HepG2 (cell line): ENCODE measurements around the gene FGD2. TPM values are rescaled to one million over a fixed set of nuclear protein-coding genes. Genes with fewer than 3 reads are reported as not detected.

Experiments used
- ATAC-seq: fragments of 200-7000 bp; cut with Tn5 transposase; 3 replicates; pipeline ENCODE4 v1.9.1; 2020; ENCODE audit warnings: mild to moderate bottlenecking, moderate library complexity
- BruUV-seq: library from RNA; stranded (reverse); fragments of 400-500 nt; replicated peaks from 2 replicates; lab custom pipeline; 2021; lab: Mats Ljungman, UMichigan
- CTCF ChIA-PET: fragments of 300-600 bp; formaldehyde crosslinking; extraction: SDS; loops from one replicate; lab custom pipeline; 2021; ENCODE audit warnings: low total read pairs, inconsistent platforms, low intra/inter-chr PET ratio; lab: Yijun Ruan, JAX
- POLR2A ChIA-PET: fragments of 350-600 bp; sonication (Branson Sonifier 250); formaldehyde crosslinking; loops from one replicate; lab custom pipeline; 2020; ENCODE audit warnings: antibody characterized with exemption, inconsistent platforms; lab: Yijun Ruan, JAX
- DNase-seq: peaks from one replicate; pipeline ENCODE4 v3.0.0-alpha.2; 2015; ENCODE audit warnings: low spot score
- FAIRE-seq: peaks from 3 replicates; lab custom pipeline; 2011; peaks lifted over from hg19 to GRCh38; lab: Jason Lieb, UNC
- H2AFZ ChIP-seq: one replicate; pipeline ENCODE4 v1.6.1; 2011; ENCODE audit warnings: low read length, inconsistent platforms
- H3K27ac ChIP-seq: fragments of 300-600 bp; 3 replicates; pipeline ENCODE4 v1.8.0; 2011; ENCODE audit warnings: mixed run types, mild to moderate bottlenecking, mixed read lengths, low read length, inconsistent platforms; ENCODE audit not compliant: insufficient read depth; ENCODE audit errors: extremely low read length
- H3K27me3 ChIP-seq, 2 experiments: fragments of 200-600 bp in 1 of 2; 2 replicates in 1 of 2; 3 replicates in 1 of 2; pipeline versions ENCODE4 v1.6.0 to v1.8.0; 2011; ENCODE audit warnings: low read length in 2 of 2, mild to moderate bottlenecking in 2 of 2, moderate library complexity in 2 of 2, inconsistent platforms in 1 of 2; ENCODE audit not compliant: insufficient read depth in 2 of 2, control insufficient read depth in 1 of 2
- H3K36me3 ChIP-seq, 2 experiments: fragments of 200-600 bp in 1 of 2; replicated peaks in 1 of 2; 2 replicates in 1 of 2; 3 replicates in 1 of 2; pipeline versions ENCODE4 v1.5.1 to v1.8.0; 2011; ENCODE audit warnings: low read length in 2 of 2, inconsistent platforms in 1 of 2; ENCODE audit not compliant: insufficient read depth in 2 of 2, control insufficient read depth in 1 of 2
- H3K4me1 ChIP-seq: 2 replicates; pipeline ENCODE4 v1.5.1; 2012; ENCODE audit warnings: low read length, inconsistent platforms; ENCODE audit not compliant: insufficient read depth
- H3K4me2 ChIP-seq: 2 replicates; pipeline ENCODE4 v1.6.0; 2011; ENCODE audit warnings: low read depth, low read length, inconsistent platforms
- H3K4me3 ChIP-seq, 3 experiments: fragments of 200-600 bp in 1 of 3; sonication (generic), shearing (Covaris generic) in 1 of 3; replicated peaks in 1 of 3; 2 replicates each; pipeline ENCODE4 v1.5.1; 2011 to 2016; ENCODE audit warnings: low read length in 3 of 3, inconsistent platforms in 2 of 3, low read depth in 2 of 3, mild to moderate bottlenecking in 2 of 3, control low read depth in 1 of 3, mixed read lengths in 1 of 3; ENCODE audit not compliant: insufficient read depth in 1 of 3
- H3K79me2 ChIP-seq: one replicate; pipeline ENCODE4 v1.6.1; 2011; ENCODE audit warnings: low read length, inconsistent platforms; ENCODE audit not compliant: insufficient read depth
- H3K9ac ChIP-seq: 2 replicates; pipeline ENCODE4 v1.6.0; 2011; ENCODE audit warnings: mild to moderate bottlenecking, low read depth, low read length, inconsistent platforms; ENCODE audit not compliant: insufficient read depth
- H3K9me3 ChIP-seq: 2 replicates; pipeline ENCODE4 v1.5.1; 2012; ENCODE audit warnings: mild to moderate bottlenecking, low read length
- H4K20me1 ChIP-seq: 2 replicates; pipeline ENCODE4 v1.6.0; 2011; ENCODE audit warnings: inconsistent platforms, mild to moderate bottlenecking, low read length, moderate library complexity; ENCODE audit not compliant: insufficient read depth
- BCL6 ChIP-seq: IDR thresholded peaks from 2 replicates; pipeline ENCODE4 v1.6.1; 2016; ENCODE audit warnings: missing genetic modification reagents, missing compliant biosample characterization
- DMAP1 ChIP-seq: IDR thresholded peaks from 2 replicates; pipeline ENCODE4 v1.6.1; 2016
- DNMT1 ChIP-seq: sonication (generic); formaldehyde crosslinking; IDR thresholded peaks from 2 replicates; pipeline ENCODE4 v1.5.1; 2020; ENCODE audit warnings: mild to moderate bottlenecking, missing genetic modification reagents
- ETV5 ChIP-seq: IDR thresholded peaks from 2 replicates; pipeline ENCODE4 v1.6.1; 2018; ENCODE audit warnings: missing biosample characterization, missing genetic modification reagents, inconsistent platforms, borderline replicate concordance
- HBP1 ChIP-seq: IDR thresholded peaks from 2 replicates; pipeline ENCODE4 v1.6.1; 2016; ENCODE audit warnings: low read depth, control low read depth
- IKZF4 ChIP-seq: sonication (generic); formaldehyde crosslinking; IDR thresholded peaks from 2 replicates; pipeline ENCODE4 v1.5.1; 2020; ENCODE audit warnings: borderline replicate concordance, mild to moderate bottlenecking, low read depth, missing genetic modification reagents; ENCODE audit errors: not compliant biosample characterization
- MEIS2 ChIP-seq: sonication (generic); formaldehyde crosslinking; IDR thresholded peaks from 2 replicates; pipeline ENCODE4 v1.9.0; 2021; ENCODE audit warnings: mild to moderate bottlenecking, missing genetic modification reagents
- NCOA2 ChIP-seq: sonication (generic); formaldehyde crosslinking; IDR thresholded peaks from 2 replicates; pipeline ENCODE4 v1.8.0; 2022; ENCODE audit warnings: inconsistent platforms
- PRDM10 ChIP-seq: sonication (generic); formaldehyde crosslinking; IDR thresholded peaks from 2 replicates; pipeline ENCODE4 v1.4.0; 2020; ENCODE audit warnings: low read depth, missing genetic modification reagents
- SMARCC2 ChIP-seq: fragments of 450-650 bp; IDR thresholded peaks from 2 replicates; pipeline ENCODE4 v1.6.1; 2017; ENCODE audit warnings: antibody characterized with exemption, mild to moderate bottlenecking
- SMARCE1 ChIP-seq: fragments of 450-650 bp; IDR thresholded peaks from 2 replicates; pipeline ENCODE4 v1.6.1; 2017; ENCODE audit warnings: borderline replicate concordance
- SMC3 ChIP-seq: IDR thresholded peaks from 2 replicates; pipeline ENCODE4 v1.6.1; 2011; ENCODE audit warnings: low read length, improper control_type of control experiment
- SYNCRIP ChIP-seq: fragments of 200-400 bp; formaldehyde crosslinking; IDR thresholded peaks from 2 replicates; pipeline ENCODE4 v1.6.1; 2018; ENCODE audit warnings: mild to moderate bottlenecking, low read depth, low read length; ENCODE audit not compliant: insufficient read depth
- TEAD2 ChIP-seq: sonication (generic); formaldehyde crosslinking; IDR thresholded peaks from 2 replicates; pipeline ENCODE4 v1.9.0; 2021; ENCODE audit warnings: missing genetic modification reagents
- TEAD3 ChIP-seq: optimal IDR thresholded peaks from 2 replicates; pipeline ENCODE3; 2016; ENCODE audit warnings: borderline replicate concordance
- ZNF143 ChIP-seq: sonication (generic); formaldehyde crosslinking; IDR thresholded peaks from 2 replicates; pipeline ENCODE4 v1.4.0; 2020; ENCODE audit warnings: missing genetic modification reagents
- ZNF550 ChIP-seq: sonication (generic); formaldehyde crosslinking; IDR thresholded peaks from 2 replicates; pipeline ENCODE4 v1.4.0; 2020; ENCODE audit warnings: mild to moderate bottlenecking, missing genetic modification reagents, borderline replicate concordance
- WGBS: methylation state at CpG from one replicate; pipeline ENCODE4 v1.1.6; 2017; ENCODE audit warnings: low lambda C conversion rate; 5-methylcytosine and 5-hydroxymethylcytosine counted together
- in situ Hi-C: cut with HindIII; loops from 2 replicates; pipeline ENCODE4 v1.10.0; 2017; ENCODE audit warnings: low pct_unique_long_range_greater_than_20kb; ENCODE audit not compliant: extremely low pct_ligation_motif_present
- intact Hi-C: fragments of 100-400 bp; cut with micrococcal nuclease; formaldehyde crosslinking; loops from one replicate; pipeline ENCODE4 v1.10.0; 2022; ENCODE audit not compliant: unreplicated experiment
- polyA plus RNA-seq, 8 experiments: library from polyadenylated mRNA; depleted of rRNA in 3 of 8; stranded (reverse) in 7 of 8; unstranded in 1 of 8; fragments of >200 nt; fragmentation: Illumina TruSeq in 4 of 8; extraction: Trizol in 4 of 8; gene quantifications; 2 replicates each; pipeline versions ENCODE4 v1.2.1 to v1.2.3, GENCODE V29; 2011 to 2016; ENCODE audit warnings: low read depth in 4 of 8, missing spikeins in 1 of 8, mixed read lengths in 1 of 8; ENCODE audit not compliant: insufficient read depth in 1 of 8
- total RNA-seq, 5 experiments: library from RNA; depleted of rRNA; stranded (reverse); fragments of >200 nt; fragmentation: Illumina TruSeq; extraction: Trizol; gene quantifications; 2 replicates each; pipeline ENCODE4 v1.2.3, GENCODE V29; 2016; ENCODE audit warnings: low read depth in 1 of 5

The FGD2 gene
- total and polyA plus RNA-seq, 2 of the 13 experiments (the other 11 are each of a cell fraction or from before 2014, with no cell fraction given), result not detected

GRCh38 chr6:36970892-36971842 lies 34.3 kb upstream of the FGD2 start:
- no peak for TF ChIP-seq NCOA2 (CRISPR knock-in tag)
- no peak for TF ChIP-seq BCL6 (CRISPR knock-in tag)
- TF ChIP-seq ETV5, result no peak
- no peak for TF ChIP-seq DNMT1
- TF ChIP-seq DMAP1 (CRISPR knock-in tag), result no peak
- no peak for TF ChIP-seq TEAD3 (CRISPR knock-in tag)
- TF ChIP-seq SMC3, result no peak
- TF ChIP-seq ZNF550 (CRISPR knock-in tag), result no peak
- TF ChIP-seq SYNCRIP, result no peak
- TF ChIP-seq TEAD2 (CRISPR knock-in tag), result no peak
- no peak for TF ChIP-seq ZNF143 (CRISPR knock-in tag)
- no peak for TF ChIP-seq SMARCC2
- TF ChIP-seq IKZF4 (CRISPR knock-in tag), result no peak
- no peak for TF ChIP-seq MEIS2
- no peak for TF ChIP-seq HBP1
- no peak for TF ChIP-seq SMARCE1
- TF ChIP-seq PRDM10 (CRISPR knock-in tag), result no peak

More at GRCh38 chr6:36970892-36971842, 34.3 kb upstream of the FGD2 start:
- H3K4me1 ChIP-seq, result no peaks in the 10 kb centered on the region
- H4K20me1 ChIP-seq, result no peaks in the 10 kb centered on the region
- no peak overlapping the region for H3K4me2 ChIP-seq
- in situ Hi-C loops, result no loop called here
- BruUV-seq, result no TSS peak
- intact Hi-C loops, result no loop called here
- no peak overlapping the region for H3K27ac ChIP-seq
- H3K27me3 ChIP-seq, result no peaks in the 10 kb centered on the region
- DNase-seq (no peak), ATAC-seq (no peak), FAIRE-seq (no peak)
- POLR2A ChIA-PET, result interaction anchor here (1.1 kb wide), 1 partner anchor 15 kb away, joined by 3 read pairs; the partner anchor contains the start of gene MTCH1
- peaks cover 68 to 89% of the 10 kb centered on the region in 2 experiments for H3K36me3 ChIP-seq
- CTCF ChIA-PET, result no interaction called here
- no peaks in the 10 kb centered on the region for H3K9me3 ChIP-seq
- no peaks in the 10 kb centered on the region for H3K79me2 ChIP-seq
- H3K9ac ChIP-seq, result no peak overlapping the region
- WGBS, result 89% methylated on average over 14 of the region's 17 CpGs
- no peak overlapping the region for H2AFZ ChIP-seq
- H3K4me3 ChIP-seq, result no peak overlapping the region
